Measurements from ENCODE around the gene PRXL2B. TPM values are rescaled to one million over a fixed set of nuclear protein-coding genes. Genes with fewer than 3 reads are reported as not detected.

The PRXL2B gene
- total RNA-seq, 1 experiment from 2014 or later: 34.8 TPM

- Histone ChIP-seq H3K9me3 (ENCODE audit: low read depth, low read length, poor library complexity, severe bottlenecking) (no peaks in the 10 kb centered on the region), H3K36me3 (ENCODE audit: insufficient read depth, low read length, poor library complexity, severe bottlenecking) (no peaks in the 10 kb centered on the region), H3K27ac (ENCODE audit: low read depth, low read length, poor library complexity, severe bottlenecking) (no peak overlapping the region), H3K4me3 (ENCODE audit: low read depth, low read length, poor library complexity, severe bottlenecking) (no peak overlapping the region), H3K27me3 (replicated peaks; ENCODE audit: insufficient read depth, low read depth, low read length, poor library complexity) (no peaks in the 10 kb centered on the region), H3K4me1 (ENCODE audit: insufficient read depth, low read length, poor library complexity, severe bottlenecking) (peaks cover 17% of the 10 kb centered on the region)
- TF ChIP-seq, protein P1, sequence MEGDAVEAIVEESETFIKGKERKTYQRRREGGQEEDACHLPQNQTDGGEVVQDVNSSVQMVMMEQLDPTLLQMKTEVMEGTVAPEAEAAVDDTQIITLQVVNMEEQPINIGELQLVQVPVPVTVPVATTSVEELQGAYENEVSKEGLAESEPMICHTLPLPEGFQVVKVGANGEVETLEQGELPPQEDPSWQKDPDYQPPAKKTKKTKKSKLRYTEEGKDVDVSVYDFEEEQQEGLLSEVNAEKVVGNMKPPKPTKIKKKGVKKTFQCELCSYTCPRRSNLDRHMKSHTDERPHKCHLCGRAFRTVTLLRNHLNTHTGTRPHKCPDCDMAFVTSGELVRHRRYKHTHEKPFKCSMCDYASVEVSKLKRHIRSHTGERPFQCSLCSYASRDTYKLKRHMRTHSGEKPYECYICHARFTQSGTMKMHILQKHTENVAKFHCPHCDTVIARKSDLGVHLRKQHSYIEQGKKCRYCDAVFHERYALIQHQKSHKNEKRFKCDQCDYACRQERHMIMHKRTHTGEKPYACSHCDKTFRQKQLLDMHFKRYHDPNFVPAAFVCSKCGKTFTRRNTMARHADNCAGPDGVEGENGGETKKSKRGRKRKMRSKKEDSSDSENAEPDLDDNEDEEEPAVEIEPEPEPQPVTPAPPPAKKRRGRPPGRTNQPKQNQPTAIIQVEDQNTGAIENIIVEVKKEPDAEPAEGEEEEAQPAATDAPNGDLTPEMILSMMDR (conservative IDR thresholded peaks at IDR 0.05; ENCODE audit: low read depth, low read length): peak; percentile 70
- TF ChIP-seq EZH2 (IDR thresholded peaks at IDR 0.05; ENCODE audit: borderline replicate concordance, low read depth, low read length, poor library complexity, severe bottlenecking): no peak
- intact Hi-C loops (cut with micrococcal nuclease; ENCODE audit: unreplicated experiment): loop anchor here (10.0 kb wide), 1 partner anchor 870 kb away; no protein-coding TSS in a partner anchor
- CTCF ChIA-PET: no interaction called here
- no TSS peak for BruUV-seq (replicated peaks)
- DNase-seq (ENCODE audit: low spot score): peak; percentile 55
- POLR2A ChIA-PET (ENCODE audit: low non-redundant PET): no interaction called here
These were observed 31.8 kb upstream of the PRXL2B start for GRCh38 chr1:2554621-2555387.

GRCh38 chr1:2555634-2556276 lies 30.8 kb upstream of the PRXL2B start:
- no peak for DNase-seq (ENCODE audit: low spot score)
- ChIA-PET POLR2A (ENCODE audit: low non-redundant PET) (no interaction called here), CTCF (no interaction called here)
- TF ChIP-seq, protein P1 (conservative IDR thresholded peaks at IDR 0.05; ENCODE audit: low read depth, low read length): no peak
- no peak for TF ChIP-seq EZH2 (IDR thresholded peaks at IDR 0.05; ENCODE audit: borderline replicate concordance, low read depth, low read length, poor library complexity, severe bottlenecking)
- no peaks in the 10 kb centered on the region for H3K36me3 ChIP-seq (ENCODE audit: insufficient read depth, low read length, poor library complexity, severe bottlenecking)
- no peaks in the 10 kb centered on the region for H3K9me3 ChIP-seq (ENCODE audit: low read depth, low read length, poor library complexity, severe bottlenecking)
- no TSS peak for BruUV-seq (replicated peaks)
- peaks cover 17% of the 10 kb centered on the region for H3K4me1 ChIP-seq (ENCODE audit: insufficient read depth, low read length, poor library complexity, severe bottlenecking)
- H3K27ac ChIP-seq (ENCODE audit: low read depth, low read length, poor library complexity, severe bottlenecking): peak overlapping the region; percentile 72
- peak overlapping the region; percentile 45 for H3K4me3 ChIP-seq (ENCODE audit: low read depth, low read length, poor library complexity, severe bottlenecking)
- no peaks in the 10 kb centered on the region for H3K27me3 ChIP-seq (replicated peaks; ENCODE audit: insufficient read depth, low read depth, low read length, poor library complexity)
- intact Hi-C loops (cut with micrococcal nuclease; ENCODE audit: unreplicated experiment): loop anchor here (10.0 kb wide), 1 partner anchor 869 kb away; no protein-coding TSS in a partner anchor

- Histone ChIP-seq H3K4me3 (ENCODE audit: low read depth, low read length, poor library complexity, severe bottlenecking) (peak within 1 kb of the TSS; percentile 45), H3K27ac (ENCODE audit: low read depth, low read length, poor library complexity, severe bottlenecking) (peak within 1 kb of the TSS; percentile 72), H3K9me3 (ENCODE audit: low read depth, low read length, poor library complexity, severe bottlenecking) (no peaks in the 10 kb centered on the region), H3K4me1 (ENCODE audit: insufficient read depth, low read length, poor library complexity, severe bottlenecking) (peaks cover 17% of the 10 kb centered on the region), H3K36me3 (ENCODE audit: insufficient read depth, low read length, poor library complexity, severe bottlenecking) (no peaks in the 10 kb centered on the region), H3K27me3 (replicated peaks; ENCODE audit: insufficient read depth, low read depth, low read length, poor library complexity) (no peaks in the 10 kb centered on the region)
- POLR2A ChIA-PET (ENCODE audit: low non-redundant PET): no interaction called here
- CTCF ChIA-PET: no interaction called here
- intact Hi-C loops (cut with micrococcal nuclease; ENCODE audit: unreplicated experiment): loop anchor here (10.0 kb wide), 1 partner anchor 869 kb away; no protein-coding TSS in a partner anchor
- peak; percentile 42 for DNase-seq (ENCODE audit: low spot score)
- no TSS peak for BruUV-seq (replicated peaks)
- no peak for TF ChIP-seq EZH2 (IDR thresholded peaks at IDR 0.05; ENCODE audit: borderline replicate concordance, low read depth, low read length, poor library complexity, severe bottlenecking)
- TF ChIP-seq, protein P1 (conservative IDR thresholded peaks at IDR 0.05; ENCODE audit: low read depth, low read length): no peak
These were observed 30.3 kb upstream of the PRXL2B start, which contains the start of gene TNFRSF14 for GRCh38 chr1:2556277-2556677. TNFRSF14 (plus strand) TSS chr1:2556371; CDS start chr1:2556665, 294 bp downstream.
